Measurements from ENCODE around the gene HERPUD2. TPM values are rescaled to one million over a fixed set of nuclear protein-coding genes. Genes with fewer than 3 reads are reported as not detected.
A peak's percentile ranks its signal among the peaks of the same experiment; 100 is the strongest.

HERPUD2 gene
- total and polyA plus RNA-seq, 2 donors (not counting 3 experiments of a cell fraction or from before 2014, with no cell fraction given) = 33.9 to 42.0 TPM

- Histone ChIP-seq H3K9me1 (replicated peaks; ENCODE audit: control insufficient read depth, extremely low read depth, insufficient read depth, low read length) (no peaks in the 10 kb centered on the region), H3K9me3 (replicated peaks; ENCODE audit: control insufficient read depth, insufficient read depth, low read length) (no peaks in the 10 kb centered on the region), H3K36me3 (ENCODE audit: control insufficient read depth in 2 of 2, extremely low read depth in 1 of 2, insufficient read depth in 2 of 2, low read length in 2 of 2) (no peaks in the 10 kb centered on the region), H4K20me1 (replicated peaks; ENCODE audit: control insufficient read depth, extremely low read depth, insufficient read depth, low read length) (no peaks in the 10 kb centered on the region), H3K4me2 (ENCODE audit: insufficient read depth, low read length) (peak overlapping the region; percentile 87), H3K9ac (replicated peaks; ENCODE audit: extremely low read depth, insufficient read depth, low read length) (no peak overlapping the region), H3K4me1 (ENCODE audit: control insufficient read depth, extremely low read depth, insufficient read depth, low read length) (peaks cover 38% of the 10 kb centered on the region), H2AFZ (ENCODE audit: low read depth, low read length) (no peak overlapping the region), H3K4me3 (replicated peaks in 1 of 3; ENCODE audit: insufficient read depth in 1 of 3, low read depth in 1 of 3, low read length in 3 of 3) (peak overlapping the region in 1 of 3 experiments; percentile 24), H3K27ac (ENCODE audit: insufficient read depth, low read depth, low read length) (no peak overlapping the region), H3K79me2 (ENCODE audit: control insufficient read depth, insufficient read depth, low read length) (peaks cover 66% of the 10 kb centered on the region), H3K27me3 (ENCODE audit: control insufficient read depth in 2 of 2, insufficient read depth in 2 of 2, low read length in 2 of 2) (no peaks in the 10 kb centered on the region)
- ChIA-PET POLR2A (no interaction called here), CTCF (interaction anchor here (1.0 to 1.3 kb wide), 2 partner anchors 18 to 109 kb away, joined by 3 to 4 read pairs; no protein-coding TSS in a partner anchor)
- dilution Hi-C loops (cut with MboI; ENCODE audit: extremely low pct_ligation_motif_present, low sequenced_read_pairs) (no loop called here), intact Hi-C loops (cut with micrococcal nuclease) (loop anchor here (10.0 kb wide), 1 partner anchor 603 kb away; no protein-coding TSS in a partner anchor)
- FAIRE-seq (no peak), DNase-seq (ENCODE audit: low read depth, low spot score) (no peak)
- TF ChIP-seq POLR2A (IDR thresholded peaks at IDR 0.05; ENCODE audit: low read depth, low read length) (no peak), MYC (IDR thresholded peaks at IDR 0.05; ENCODE audit: low read depth, low read length) (no peak), JUN (IDR thresholded peaks at IDR 0.05; ENCODE audit: borderline replicate concordance, insufficient read depth, insufficient read length, low read depth) (no peak), CTCF (IDR thresholded peaks at IDR 0.05; ENCODE audit: extremely low read depth in 1 of 2, insufficient read depth in 1 of 2, low read depth in 1 of 2, low read length in 2 of 2) (no peak)
- BruUV-seq (replicated peaks) = no TSS peak
These were observed 3.1 kb downstream of the HERPUD2 start for GRCh38 chr7:35691827-35692307.

DNA sequence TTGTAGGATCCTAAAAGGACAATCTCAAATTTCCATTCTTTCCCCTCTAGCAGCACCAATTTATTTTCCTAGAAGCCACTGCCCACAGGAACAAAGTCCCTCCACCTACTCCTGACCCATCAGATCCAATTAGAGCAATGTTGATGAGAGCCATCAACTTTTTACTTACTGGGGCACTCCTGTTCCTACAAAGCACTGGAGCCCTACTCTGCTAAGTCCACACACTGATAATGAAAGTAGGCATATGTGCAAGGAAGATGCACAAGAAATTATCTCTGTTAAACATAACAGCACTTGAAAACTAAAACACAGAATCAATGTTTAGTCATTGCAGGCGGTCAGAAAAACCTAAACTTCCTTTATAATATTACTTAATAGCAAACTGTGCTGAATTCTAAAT is 3.6 kb downstream of the HERPUD2 start:
- dilution Hi-C loops (cut with MboI; ENCODE audit: extremely low pct_ligation_motif_present, low sequenced_read_pairs) (no loop called here), intact Hi-C loops (cut with micrococcal nuclease) (loop anchor here (10.0 kb wide), 1 partner anchor 603 kb away; no protein-coding TSS in a partner anchor)
- no peak for FAIRE-seq
- Histone ChIP-seq H3K79me2 (ENCODE audit: control insufficient read depth, insufficient read depth, low read length) (peaks cover 68% of the 10 kb centered on the region), H4K20me1 (replicated peaks; ENCODE audit: control insufficient read depth, extremely low read depth, insufficient read depth, low read length) (no peaks in the 10 kb centered on the region), H3K9me1 (replicated peaks; ENCODE audit: control insufficient read depth, extremely low read depth, insufficient read depth, low read length) (no peaks in the 10 kb centered on the region), H3K36me3 (ENCODE audit: control insufficient read depth in 2 of 2, extremely low read depth in 1 of 2, insufficient read depth in 2 of 2, low read length in 2 of 2) (no peaks in the 10 kb centered on the region), H3K27me3 (ENCODE audit: control insufficient read depth in 2 of 2, insufficient read depth in 2 of 2, low read length in 2 of 2) (no peaks in the 10 kb centered on the region), H3K9ac (replicated peaks; ENCODE audit: extremely low read depth, insufficient read depth, low read length) (no peak overlapping the region), H3K4me1 (ENCODE audit: control insufficient read depth, extremely low read depth, insufficient read depth, low read length) (peaks cover 38% of the 10 kb centered on the region), H3K27ac (ENCODE audit: insufficient read depth, low read depth, low read length) (no peak overlapping the region), H2AFZ (ENCODE audit: low read depth, low read length) (no peak overlapping the region), H3K4me3 (replicated peaks in 1 of 3; ENCODE audit: insufficient read depth in 1 of 3, low read depth in 1 of 3, low read length in 3 of 3) (no peak overlapping the region), H3K4me2 (ENCODE audit: insufficient read depth, low read length) (peak overlapping the region; percentile 87), H3K9me3 (replicated peaks; ENCODE audit: control insufficient read depth, insufficient read depth, low read length) (no peaks in the 10 kb centered on the region)
- TF ChIP-seq MYC (IDR thresholded peaks at IDR 0.05; ENCODE audit: low read depth, low read length) (no peak), JUN (IDR thresholded peaks at IDR 0.05; ENCODE audit: borderline replicate concordance, insufficient read depth, insufficient read length, low read depth) (no peak), POLR2A (IDR thresholded peaks at IDR 0.05; ENCODE audit: low read depth, low read length) (no peak), GATA2 (IDR thresholded peaks at IDR 0.05; ENCODE audit: insufficient read depth, insufficient read length, low read depth, low read length) (no peak), MAX (IDR thresholded peaks at IDR 0.05; ENCODE audit: insufficient read depth, insufficient read length) (no peak), POLR2AphosphoS5 (IDR thresholded peaks at IDR 0.05; ENCODE audit: insufficient read depth, low read depth, low read length) (no peak), EZH2 (IDR thresholded peaks at IDR 0.05; ENCODE audit: borderline replicate concordance, low read depth, low read length, severe bottlenecking) (no peak), FOS (IDR thresholded peaks at IDR 0.05; ENCODE audit: borderline replicate concordance, insufficient read depth, low read length) (no peak), CTCF (IDR thresholded peaks at IDR 0.05; ENCODE audit: extremely low read depth in 1 of 2, insufficient read depth in 1 of 2, low read depth in 1 of 2, low read length in 2 of 2) (no peak)
- DNase-seq (ENCODE audit: low read depth, low spot score) = no peak
- ChIA-PET CTCF (interaction anchor here (1.0 to 1.3 kb wide), 3 partner anchors 18 to 110 kb away, joined by 3 to 4 read pairs (median 3); no protein-coding TSS in a partner anchor), POLR2A (no interaction called here)
- BruUV-seq (replicated peaks) = no TSS peak

All from endothelial cell of umbilical vein (primary cell).